Measurements from ENCODE around the gene MDN1. TPM values are rescaled to one million over a fixed set of nuclear protein-coding genes. Genes with fewer than 3 reads are reported as not detected.

Gene MDN1
- total and polyA plus RNA-seq, 10 donors = 23.0 to 56.3 (median 36.7) TPM

DNA sequence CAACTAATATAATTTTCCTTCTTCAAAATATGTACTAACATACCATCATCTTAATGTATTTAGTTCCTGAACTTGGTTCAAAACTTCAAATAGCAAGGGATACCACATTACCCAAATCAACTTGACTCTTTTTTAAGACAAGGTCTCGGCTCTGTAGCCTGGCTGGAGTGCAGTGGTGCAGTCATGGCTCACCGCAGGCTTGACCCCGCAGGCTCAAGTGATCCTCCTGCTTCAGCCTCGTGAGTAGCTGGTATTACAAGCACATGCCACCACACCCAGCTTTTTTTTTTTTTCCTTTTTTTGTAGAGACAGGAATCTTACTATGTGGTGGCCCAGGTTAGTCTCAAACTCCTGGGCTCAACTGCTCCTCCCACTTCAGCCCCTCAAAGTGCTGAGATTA lies 125.2 kb downstream of the MDN1 start:
- Histone ChIP-seq H3K4me1 (no peaks in the 10 kb centered on the region), H3K4me3 (no peak overlapping the region), H3K36me3 (peaks cover 2 to 100% (median 84%) of the 10 kb centered on the region in 6 donors), H3K27ac (no peak overlapping the region), H3K27me3 (replicated peaks in 1 of 7) (no peaks in the 10 kb centered on the region), H3K9me3 (no peaks in the 10 kb centered on the region)
- no peak for TF ChIP-seq CTCF (IDR thresholded peaks at IDR 0.05 in 8 of 11, conservative IDR thresholded peaks at IDR 0.05 in 3 of 11)
- no peak for TF ChIP-seq POLR2A (IDR thresholded peaks at IDR 0.05)
- TF ChIP-seq POLR2AphosphoS5 (IDR thresholded peaks at IDR 0.05) = no peak
- WGBS, 5 donors = 94 to 97% (median 95%) methylated on average over 4 of the region's 4 CpGs
- intact Hi-C loops (cut with DNase I; ENCODE audit: low total_unique reads) = no loop called here
- DNase-seq = no peak

DNA sequence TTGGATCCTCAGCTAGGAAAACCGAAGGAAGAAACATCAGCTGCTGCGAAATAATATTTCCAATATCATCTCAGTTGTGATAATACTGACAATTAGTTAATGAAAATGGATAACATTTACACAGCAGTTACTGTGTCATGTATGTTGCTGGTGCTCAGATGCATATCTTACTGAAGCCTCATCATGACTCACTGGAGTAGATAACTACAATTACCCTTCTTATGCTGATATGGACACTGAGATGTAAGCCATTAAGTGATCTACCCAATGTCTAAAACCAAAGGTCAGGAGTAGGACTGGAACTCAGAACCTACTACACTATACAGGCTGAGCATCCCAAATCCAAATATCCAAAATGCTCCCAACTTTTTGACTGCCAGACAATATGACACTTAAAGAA lies 126.4 kb downstream of the MDN1 start:
- H3K9me3 ChIP-seq = no peaks in the 10 kb centered on the region
- 92 to 98% (median 96%) methylated on average over 2 of the region's 2 CpGs for WGBS, 5 donors
- no peak overlapping the region for H3K27ac ChIP-seq
- intact Hi-C loops (cut with DNase I; ENCODE audit: low total_unique reads) = no loop called here
- no peak overlapping the region for H3K4me3 ChIP-seq
- H3K4me1 ChIP-seq = no peaks in the 10 kb centered on the region
- no peak for DNase-seq
- H3K36me3 ChIP-seq = peaks cover 2 to 100% (median 84%) of the 10 kb centered on the region in 6 donors
- TF ChIP-seq POLR2A (IDR thresholded peaks at IDR 0.05) = no peak
- TF ChIP-seq CTCF (IDR thresholded peaks at IDR 0.05 in 8 of 11, conservative IDR thresholded peaks at IDR 0.05 in 3 of 11) = no peak
- H3K27me3 ChIP-seq (replicated peaks in 1 of 7) = no peaks in the 10 kb centered on the region

- no peak overlapping the region for H3K27ac ChIP-seq
- H3K9me3 ChIP-seq = no peaks in the 10 kb centered on the region
- H3K36me3 ChIP-seq = peaks cover 2 to 100% (median 88%) of the 10 kb centered on the region in 6 donors
- TF ChIP-seq CTCF (IDR thresholded peaks at IDR 0.05 in 8 of 11, conservative IDR thresholded peaks at IDR 0.05 in 3 of 11) (no peak), POLR2A (IDR thresholded peaks at IDR 0.05) (no peak), POLR2AphosphoS5 (IDR thresholded peaks at IDR 0.05) (no peak)
- no peak for DNase-seq
- intact Hi-C loops (cut with DNase I; ENCODE audit: low total_unique reads) = no loop called here
- no peaks in the 10 kb centered on the region for H3K27me3 ChIP-seq (replicated peaks in 1 of 7)
- no peak overlapping the region for H3K4me3 ChIP-seq
- no peaks in the 10 kb centered on the region for H3K4me1 ChIP-seq
- 90 to 95% (median 94%) methylated on average over 7 to 9 of the region's 9 CpGs for WGBS, 5 donors
Measured at GRCh38 chr6:89692256-89692655, 127.3 kb downstream of the MDN1 start.

GRCh38 chr6:89690944-89691324 lies 128.7 kb downstream of the MDN1 start:
- Histone ChIP-seq H3K4me1 (no peaks in the 10 kb centered on the region), H3K4me3 (no peak overlapping the region), H3K9me3 (no peaks in the 10 kb centered on the region), H3K36me3 (peaks cover 6 to 100% (median 91%) of the 10 kb centered on the region in 6 donors), H3K27me3 (replicated peaks in 1 of 7) (no peaks in the 10 kb centered on the region), H3K27ac (no peak overlapping the region)
- DNase-seq = no peak
- intact Hi-C loops (cut with DNase I; ENCODE audit: low total_unique reads) = no loop called here
- TF ChIP-seq POLR2A (IDR thresholded peaks at IDR 0.05) = no peak
- no peak for TF ChIP-seq POLR2AphosphoS5 (IDR thresholded peaks at IDR 0.05)
- TF ChIP-seq CTCF (IDR thresholded peaks at IDR 0.05 in 8 of 11, conservative IDR thresholded peaks at IDR 0.05 in 3 of 11) = no peak
